Measurements from ENCODE around the gene CTNND2.

CTNND2 gene

GRCh38 chr5:11121885-11122284, 782.4 kb downstream of the CTNND2 start:
- TF ChIP-seq CTCF (conservative IDR thresholded peaks at IDR 0.05; ENCODE audit: low read depth, low read length) = no peak
- Histone ChIP-seq H3K27me3 (ENCODE audit: insufficient read depth, low read depth) (no peaks in the 10 kb centered on the region), H3K79me2 (ENCODE audit: insufficient read depth, low read depth) (no peaks in the 10 kb centered on the region)

GRCh38 chr5:11110128-11110527, 794.1 kb downstream of the CTNND2 start:
- Histone ChIP-seq H3K4me1 (ENCODE audit: low read depth, poor library complexity, severe bottlenecking) (no peaks in the 10 kb centered on the region), H4K20me1 (ENCODE audit: insufficient read depth) (no peaks in the 10 kb centered on the region), H3K79me2 (ENCODE audit: insufficient read depth, low read depth) (no peaks in the 10 kb centered on the region), H2AFZ (ENCODE audit: low read depth) (no peak overlapping the region), H3K4me3 (IDR thresholded peaks at IDR 0.05; ENCODE audit: insufficient read depth, low read depth, low read length) (no peak overlapping the region), H3K27ac (no peak overlapping the region), H3K4me2 (no peak overlapping the region), H3K27me3 (ENCODE audit: insufficient read depth, low read depth) (no peaks in the 10 kb centered on the region), H3K36me3 (ENCODE audit: insufficient read depth) (no peaks in the 10 kb centered on the region), H3K9ac (no peak overlapping the region)
- TF ChIP-seq CTCF (conservative IDR thresholded peaks at IDR 0.05; ENCODE audit: low read depth, low read length) = no peak

More at GRCh38 chr5:11121885-11122284, 782.4 kb downstream of the CTNND2 start:
- Histone ChIP-seq H3K36me3 (ENCODE audit: insufficient read depth) (no peaks in the 10 kb centered on the region), H3K27ac (no peak overlapping the region), H3K4me3 (IDR thresholded peaks at IDR 0.05; ENCODE audit: insufficient read depth, low read depth, low read length) (no peak overlapping the region), H3K9ac (no peak overlapping the region), H4K20me1 (ENCODE audit: insufficient read depth) (no peaks in the 10 kb centered on the region), H3K4me1 (ENCODE audit: low read depth, poor library complexity, severe bottlenecking) (no peaks in the 10 kb centered on the region), H3K4me2 (no peak overlapping the region), H2AFZ (ENCODE audit: low read depth) (no peak overlapping the region)

GRCh38 chr5:11105696-11106095, 798.5 kb downstream of the CTNND2 start:
- H3K27me3 ChIP-seq (ENCODE audit: insufficient read depth, low read depth) = no peaks in the 10 kb centered on the region
- H3K4me3 ChIP-seq (IDR thresholded peaks at IDR 0.05; ENCODE audit: insufficient read depth, low read depth, low read length) = no peak overlapping the region
- no peaks in the 10 kb centered on the region for H3K79me2 ChIP-seq (ENCODE audit: insufficient read depth, low read depth)
- no peak overlapping the region for H2AFZ ChIP-seq (ENCODE audit: low read depth)
- H3K36me3 ChIP-seq (ENCODE audit: insufficient read depth) = no peaks in the 10 kb centered on the region
- no peak overlapping the region for H3K9ac ChIP-seq
- H3K4me2 ChIP-seq = no peak overlapping the region
- H3K27ac ChIP-seq = no peak overlapping the region
- no peak for TF ChIP-seq CTCF (conservative IDR thresholded peaks at IDR 0.05; ENCODE audit: low read depth, low read length)
- H3K4me1 ChIP-seq (ENCODE audit: low read depth, poor library complexity, severe bottlenecking) = no peaks in the 10 kb centered on the region
- H4K20me1 ChIP-seq (ENCODE audit: insufficient read depth) = no peaks in the 10 kb centered on the region

GRCh38 chr5:11104651-11105112, 799.6 kb downstream of the CTNND2 start:
- no peak for TF ChIP-seq CTCF (conservative IDR thresholded peaks at IDR 0.05; ENCODE audit: low read depth, low read length)
- Histone ChIP-seq H3K79me2 (ENCODE audit: insufficient read depth, low read depth) (no peaks in the 10 kb centered on the region), H3K36me3 (ENCODE audit: insufficient read depth) (no peaks in the 10 kb centered on the region), H3K4me2 (no peak overlapping the region), H3K4me1 (ENCODE audit: low read depth, poor library complexity, severe bottlenecking) (no peaks in the 10 kb centered on the region), H4K20me1 (ENCODE audit: insufficient read depth) (no peaks in the 10 kb centered on the region), H3K27ac (no peak overlapping the region), H3K9ac (no peak overlapping the region), H3K27me3 (ENCODE audit: insufficient read depth, low read depth) (no peaks in the 10 kb centered on the region), H2AFZ (ENCODE audit: low read depth) (no peak overlapping the region), H3K4me3 (IDR thresholded peaks at IDR 0.05; ENCODE audit: insufficient read depth, low read depth, low read length) (no peak overlapping the region)

Measured in KMS-11 (cell line).